Uterus (tissue), 4 donors: ENCODE measurements around the gene RAET1E. TPM values are rescaled to one million over a fixed set of nuclear protein-coding genes. Genes with fewer than 3 reads are reported as not detected.
"Not testable (repeated sequence)": the region's sequence is repeated elsewhere in the genome, so short reads cannot be mapped to it uniquely, and the experiment has no call there.

Source experiments
- DNase-seq, 2 donors: peaks; one replicate each; pipeline ENCODE4 v3.0.0-alpha.2; 2019 to 2020
- H3K27ac ChIP-seq, 2 donors: fragments of 200-600 bp; sonication (generic); 1 replicate in 1 of 2; 2 replicates in 1 of 2; pipeline ENCODE4 v1.5.1; 2016 to 2018
- H3K27me3 ChIP-seq, 2 donors: fragments of 200-600 bp; sonication (generic); one replicate each; pipeline ENCODE4 v1.5.1; 2018 to 2019; ENCODE audit warnings: control low read depth in 1 of 2
- H3K36me3 ChIP-seq, 2 donors: fragments of 200-600 bp; sonication (generic); one replicate each; pipeline ENCODE4 v1.5.1; 2019; ENCODE audit warnings: control low read depth in 1 of 2
- H3K4me1 ChIP-seq, 2 donors: fragments of 200-600 bp; sonication (generic); one replicate each; pipeline ENCODE4 v1.5.1; 2018 to 2019; ENCODE audit warnings: control low read depth in 1 of 2
- H3K4me3 ChIP-seq, 2 donors: fragments of 200-600 bp; sonication (generic); 1 replicate in 1 of 2; 2 replicates in 1 of 2; pipeline ENCODE4 v1.5.1; 2018 to 2019; ENCODE audit warnings: mild to moderate bottlenecking in 1 of 2
- H3K9me3 ChIP-seq, 2 donors: fragments of 200-600 bp; sonication (generic); one replicate each; pipeline ENCODE4 v1.5.1; 2019; ENCODE audit warnings: control low read depth in 1 of 2
- POLR2A ChIP-seq, 2 donors: fragments of 450-650 bp; IDR thresholded peaks; one replicate each; pipeline ENCODE4 v1.6.1; 2016; ENCODE audit warnings: antibody characterized with exemption in 2 of 2, mild to moderate bottlenecking in 1 of 2, moderate library complexity in 1 of 2
- intact Hi-C: fragments of 100-400 bp; cut with DNase I; formaldehyde crosslinking; loops from one replicate; pipeline ENCODE4 v1.15.1; 2023; ENCODE audit warnings: low total_unique reads
- total RNA-seq, 4 donors: library from RNA; depleted of rRNA in 3 of 4; stranded (reverse); fragments of >200 nt in 3 of 4; gene quantifications; one replicate each; pipeline versions ENCODE4 v1.1.0 to v1.2.4, GENCODE V29; 2014 to 2023
- TF ChIP-seq, protein P1 (sequence below), 4 experiments: fragments of 200-600 bp in 2 of 4; fragments of 450-650 bp in 2 of 4; sonication (generic) in 2 of 4; IDR thresholded peaks; one replicate each; pipeline ENCODE4 v1.5.1; 2016 to 2019; ENCODE audit warnings: antibody characterized with exemption in 4 of 4, mild to moderate bottlenecking in 2 of 4, moderate library complexity in 1 of 4
- donor health status: DM: yes; HTN: yes; CAD: no.

The RAET1E gene
- total RNA-seq, 4 donors from 2014 or later = 0.55 TPM; not detected in 3

DNA sequence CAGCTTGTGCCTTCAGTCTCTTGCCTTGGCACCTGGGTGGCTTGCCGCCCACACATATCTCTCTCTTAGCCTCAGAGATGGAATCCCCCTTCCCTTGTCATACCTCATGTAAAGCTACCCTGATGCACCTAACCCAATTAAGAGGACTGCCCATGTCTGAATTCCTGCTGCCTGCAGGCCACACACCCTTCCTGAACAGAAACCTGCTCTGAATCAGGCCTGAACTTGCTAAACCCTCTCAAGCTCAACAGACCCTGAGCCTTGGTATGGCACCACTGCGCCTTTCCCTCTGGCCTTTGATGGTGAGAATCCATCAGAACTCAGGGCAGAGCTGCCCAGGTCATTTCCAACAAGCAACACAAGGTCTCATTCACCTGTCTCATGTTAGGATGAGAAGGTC lies 19.8 kb upstream of the RAET1E start:
- Histone ChIP-seq H3K27me3 (no peaks in the 10 kb centered on the region), H3K4me1 (no peaks in the 10 kb centered on the region), H3K4me3 (no peak overlapping the region), H3K36me3 (no peaks in the 10 kb centered on the region), H3K9me3 (no peaks in the 10 kb centered on the region), H3K27ac (no peak overlapping the region)
- intact Hi-C loops = no loop called here
- DNase-seq = no peak
- TF ChIP-seq, protein P1, sequence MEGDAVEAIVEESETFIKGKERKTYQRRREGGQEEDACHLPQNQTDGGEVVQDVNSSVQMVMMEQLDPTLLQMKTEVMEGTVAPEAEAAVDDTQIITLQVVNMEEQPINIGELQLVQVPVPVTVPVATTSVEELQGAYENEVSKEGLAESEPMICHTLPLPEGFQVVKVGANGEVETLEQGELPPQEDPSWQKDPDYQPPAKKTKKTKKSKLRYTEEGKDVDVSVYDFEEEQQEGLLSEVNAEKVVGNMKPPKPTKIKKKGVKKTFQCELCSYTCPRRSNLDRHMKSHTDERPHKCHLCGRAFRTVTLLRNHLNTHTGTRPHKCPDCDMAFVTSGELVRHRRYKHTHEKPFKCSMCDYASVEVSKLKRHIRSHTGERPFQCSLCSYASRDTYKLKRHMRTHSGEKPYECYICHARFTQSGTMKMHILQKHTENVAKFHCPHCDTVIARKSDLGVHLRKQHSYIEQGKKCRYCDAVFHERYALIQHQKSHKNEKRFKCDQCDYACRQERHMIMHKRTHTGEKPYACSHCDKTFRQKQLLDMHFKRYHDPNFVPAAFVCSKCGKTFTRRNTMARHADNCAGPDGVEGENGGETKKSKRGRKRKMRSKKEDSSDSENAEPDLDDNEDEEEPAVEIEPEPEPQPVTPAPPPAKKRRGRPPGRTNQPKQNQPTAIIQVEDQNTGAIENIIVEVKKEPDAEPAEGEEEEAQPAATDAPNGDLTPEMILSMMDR (IDR thresholded peaks at IDR 0.05) = no peak
- no peak for TF ChIP-seq POLR2A (IDR thresholded peaks at IDR 0.05)

DNA sequence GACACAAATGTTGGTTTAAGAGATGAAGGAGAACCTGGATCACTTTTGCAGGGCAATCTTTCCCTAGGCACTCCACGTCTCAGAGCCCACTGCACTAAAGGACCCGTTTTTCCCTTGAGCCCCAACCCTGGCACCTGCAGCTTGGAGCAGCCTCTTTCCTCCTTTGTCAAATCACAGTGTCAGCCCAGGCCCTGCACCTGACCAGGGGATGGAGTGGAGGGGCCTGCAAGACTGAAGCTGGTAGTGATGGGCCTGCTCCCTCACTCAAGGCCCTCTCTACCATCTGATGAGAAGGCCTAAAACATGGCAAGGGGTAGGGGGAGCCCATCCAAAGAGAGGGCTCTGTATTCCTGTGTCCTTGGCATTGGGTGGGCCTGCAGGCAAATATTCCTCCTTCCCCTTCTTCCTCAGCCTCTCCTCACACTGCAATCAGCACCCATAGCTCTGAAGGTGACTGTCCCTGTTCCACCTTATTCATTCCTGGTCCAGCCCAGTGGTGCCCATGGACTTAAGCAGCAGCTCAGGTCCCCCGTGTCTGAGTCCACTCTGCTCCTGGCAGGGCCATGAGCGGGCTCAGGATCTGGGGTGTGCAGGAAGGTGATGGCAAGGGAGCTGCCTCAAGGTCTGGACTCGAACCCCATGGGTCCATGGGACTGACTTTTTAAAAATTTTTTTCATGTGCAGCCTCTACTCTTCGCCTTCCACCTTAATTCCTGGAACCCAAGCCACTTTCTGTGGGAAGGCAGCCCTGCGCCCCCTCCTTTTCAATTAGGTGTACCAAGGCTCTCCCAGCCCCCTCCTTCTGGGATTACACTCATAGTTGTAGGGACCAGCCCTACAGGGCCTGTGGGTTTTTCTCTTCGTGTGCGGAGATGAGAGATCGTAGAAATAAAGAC lies 18.3 kb upstream of the RAET1E start:
- TF ChIP-seq POLR2A (IDR thresholded peaks at IDR 0.05) = no peak
- TF ChIP-seq, protein P1 (IDR thresholded peaks at IDR 0.05) = no peak
- H3K9me3 ChIP-seq = no peaks in the 10 kb centered on the region
- DNase-seq = no peak
- H3K4me3 ChIP-seq = no peak overlapping the region
- no peak overlapping the region for H3K27ac ChIP-seq
- no peaks in the 10 kb centered on the region for H3K27me3 ChIP-seq
- intact Hi-C loops = no loop called here
- H3K4me1 ChIP-seq = no peaks in the 10 kb centered on the region
- no peaks in the 10 kb centered on the region for H3K36me3 ChIP-seq

DNA sequence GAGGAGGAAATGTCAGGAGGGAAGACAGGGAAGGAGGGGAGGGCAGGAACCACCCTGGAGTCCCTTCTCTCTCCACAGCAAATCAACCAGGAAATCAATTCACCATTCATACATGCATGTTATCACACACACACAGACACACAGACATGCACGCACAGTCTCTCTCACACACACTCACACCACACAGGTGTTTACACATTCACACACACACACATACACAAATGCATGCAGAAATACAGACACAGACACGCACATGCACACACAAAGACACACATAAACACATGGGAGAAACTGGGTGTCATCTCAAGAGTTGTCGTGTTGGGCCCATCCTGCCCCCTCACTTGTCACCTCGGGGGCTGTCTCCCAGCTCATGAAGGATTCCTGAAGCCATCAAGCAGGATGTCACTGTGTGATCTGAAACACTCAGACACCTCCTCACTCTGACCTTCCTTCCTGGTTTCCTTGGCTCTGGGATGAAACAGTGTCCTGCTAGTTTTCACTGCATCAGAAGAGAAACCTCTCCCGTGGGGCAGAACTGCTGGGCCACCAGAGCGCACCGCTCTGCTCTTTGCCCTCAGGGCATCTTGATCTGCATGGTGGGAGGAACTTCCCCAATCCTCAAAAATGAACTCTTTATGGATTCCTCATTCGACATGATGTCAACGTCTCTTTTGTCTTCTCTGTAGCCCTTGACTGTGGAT lies 15.8 kb upstream of the RAET1E start:
- Histone ChIP-seq H3K27ac (no peak overlapping the region), H3K9me3 (no peaks in the 10 kb centered on the region), H3K27me3 (no peaks in the 10 kb centered on the region), H3K4me3 (no peak overlapping the region), H3K36me3 (no peaks in the 10 kb centered on the region), H3K4me1 (no peaks in the 10 kb centered on the region)
- no peak for DNase-seq
- intact Hi-C loops = no loop called here
- TF ChIP-seq, protein P1 (IDR thresholded peaks at IDR 0.05) = no peak
- no peak for TF ChIP-seq POLR2A (IDR thresholded peaks at IDR 0.05)

DNA sequence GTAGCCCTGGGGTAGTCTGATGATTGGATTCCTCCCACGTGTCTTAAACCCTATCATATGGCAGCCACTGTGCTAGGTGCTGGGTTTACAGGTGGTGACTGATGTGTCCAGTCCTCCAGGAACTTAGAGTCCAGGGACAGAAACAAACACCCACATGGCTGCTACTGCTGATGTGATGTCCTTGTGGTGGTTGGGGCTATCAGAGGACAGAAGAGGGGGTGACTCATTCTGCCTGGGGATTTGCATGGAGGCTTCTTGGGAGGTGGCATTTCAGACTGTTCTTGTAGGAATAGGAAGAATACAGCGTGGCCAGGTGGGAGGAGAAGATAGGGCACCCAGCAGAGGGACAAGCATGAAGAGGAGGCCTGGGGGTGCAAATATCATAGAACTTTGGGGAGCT lies 15.2 kb upstream of the RAET1E start:
- TF ChIP-seq POLR2A (IDR thresholded peaks at IDR 0.05) = no peak
- TF ChIP-seq, protein P1 (IDR thresholded peaks at IDR 0.05) = no peak
- H3K27ac ChIP-seq = no peak overlapping the region
- H3K4me1 ChIP-seq = no peaks in the 10 kb centered on the region
- no peak overlapping the region for H3K4me3 ChIP-seq
- no peaks in the 10 kb centered on the region for H3K9me3 ChIP-seq
- H3K36me3 ChIP-seq = no peaks in the 10 kb centered on the region
- no peaks in the 10 kb centered on the region for H3K27me3 ChIP-seq
- intact Hi-C loops = no loop called here
- no peak for DNase-seq

DNA sequence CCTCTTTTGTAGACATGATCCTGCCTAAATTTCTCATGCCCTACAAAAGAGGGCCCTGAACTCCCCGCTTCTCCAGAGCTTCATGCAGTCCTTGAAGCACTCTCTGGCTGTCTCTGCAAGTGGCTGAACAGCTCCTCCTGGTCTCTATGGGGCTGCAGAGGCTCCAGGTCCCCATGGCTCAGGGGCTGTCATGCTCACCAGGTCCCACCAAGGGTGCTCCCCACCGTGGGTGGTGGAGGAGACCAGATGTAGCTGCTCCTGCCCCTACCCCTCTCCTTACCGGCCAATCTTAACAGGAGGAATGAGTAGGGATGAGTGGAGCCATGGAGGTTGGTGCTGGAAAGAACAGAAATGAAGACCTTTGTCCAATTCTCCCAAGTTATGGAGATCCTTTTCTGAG lies 14.8 kb upstream of the RAET1E start:
- H3K36me3 ChIP-seq, H3K4me1 ChIP-seq, H3K9me3 ChIP-seq, intact Hi-C loops, DNase-seq, H3K27me3 ChIP-seq, H3K27ac ChIP-seq, H3K4me3 ChIP-seq: not testable (repeated sequence)
